ENCODE data around the gene LENG1. TPM values are rescaled to one million over a fixed set of nuclear protein-coding genes. Genes with fewer than 3 reads are reported as not detected.

Gene LENG1
- total RNA-seq, 2 donors from 2014 or later, result 3.6 to 4.0 TPM

- H3K9ac ChIP-seq (ENCODE audit: extremely low read depth, low read length, poor library complexity, severe bottlenecking), result peak overlapping the region; percentile 82
- Mint-ChIP-seq H3K27ac (peak overlapping the region; percentile 98), H3K4me1 (peaks cover 7% of the 10 kb centered on the region), H3K4me3 (peak overlapping the region; percentile 91), H3K27me3 (ENCODE audit: insufficient read depth) (peaks cover 22% of the 10 kb centered on the region), H3K9me3 (peaks cover 3% of the 10 kb centered on the region), H3K36me3 (ENCODE audit: low read depth) (peaks cover 20% of the 10 kb centered on the region)
- DNase-seq, result no peak
- H3K4me3 ChIP-seq (ENCODE audit: low read length), result peak overlapping the region; percentile 88
- H3K27me3 ChIP-seq (ENCODE audit: control insufficient read depth, insufficient read depth, low read length, poor library complexity, severe bottlenecking), result no peaks in the 10 kb centered on the region
- 4% methylated on average over 14 to 28 of the region's 28 CpGs for WGBS, 2 experiments (ENCODE audit: insufficient coverage in 1 of 2, insufficient read length in 1 of 2)
- TF ChIP-seq, protein P1, sequence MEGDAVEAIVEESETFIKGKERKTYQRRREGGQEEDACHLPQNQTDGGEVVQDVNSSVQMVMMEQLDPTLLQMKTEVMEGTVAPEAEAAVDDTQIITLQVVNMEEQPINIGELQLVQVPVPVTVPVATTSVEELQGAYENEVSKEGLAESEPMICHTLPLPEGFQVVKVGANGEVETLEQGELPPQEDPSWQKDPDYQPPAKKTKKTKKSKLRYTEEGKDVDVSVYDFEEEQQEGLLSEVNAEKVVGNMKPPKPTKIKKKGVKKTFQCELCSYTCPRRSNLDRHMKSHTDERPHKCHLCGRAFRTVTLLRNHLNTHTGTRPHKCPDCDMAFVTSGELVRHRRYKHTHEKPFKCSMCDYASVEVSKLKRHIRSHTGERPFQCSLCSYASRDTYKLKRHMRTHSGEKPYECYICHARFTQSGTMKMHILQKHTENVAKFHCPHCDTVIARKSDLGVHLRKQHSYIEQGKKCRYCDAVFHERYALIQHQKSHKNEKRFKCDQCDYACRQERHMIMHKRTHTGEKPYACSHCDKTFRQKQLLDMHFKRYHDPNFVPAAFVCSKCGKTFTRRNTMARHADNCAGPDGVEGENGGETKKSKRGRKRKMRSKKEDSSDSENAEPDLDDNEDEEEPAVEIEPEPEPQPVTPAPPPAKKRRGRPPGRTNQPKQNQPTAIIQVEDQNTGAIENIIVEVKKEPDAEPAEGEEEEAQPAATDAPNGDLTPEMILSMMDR (conservative IDR thresholded peaks at IDR 0.05), result no peak
- H3K27ac ChIP-seq (ENCODE audit: low read depth, low read length), result peak overlapping the region; percentile 36
- no peaks in the 10 kb centered on the region for H3K4me1 ChIP-seq (ENCODE audit: control insufficient read depth, insufficient read depth, low read length)
- no peaks in the 10 kb centered on the region for H3K9me3 ChIP-seq (ENCODE audit: control insufficient read depth, low read length)
- H3K36me3 ChIP-seq (ENCODE audit: control insufficient read depth, insufficient read depth, low read length), result peaks cover 17% of the 10 kb centered on the region
Measured at GRCh38 chr19:54160182-54160811, 776 bp upstream of the LENG1 start.

DNA sequence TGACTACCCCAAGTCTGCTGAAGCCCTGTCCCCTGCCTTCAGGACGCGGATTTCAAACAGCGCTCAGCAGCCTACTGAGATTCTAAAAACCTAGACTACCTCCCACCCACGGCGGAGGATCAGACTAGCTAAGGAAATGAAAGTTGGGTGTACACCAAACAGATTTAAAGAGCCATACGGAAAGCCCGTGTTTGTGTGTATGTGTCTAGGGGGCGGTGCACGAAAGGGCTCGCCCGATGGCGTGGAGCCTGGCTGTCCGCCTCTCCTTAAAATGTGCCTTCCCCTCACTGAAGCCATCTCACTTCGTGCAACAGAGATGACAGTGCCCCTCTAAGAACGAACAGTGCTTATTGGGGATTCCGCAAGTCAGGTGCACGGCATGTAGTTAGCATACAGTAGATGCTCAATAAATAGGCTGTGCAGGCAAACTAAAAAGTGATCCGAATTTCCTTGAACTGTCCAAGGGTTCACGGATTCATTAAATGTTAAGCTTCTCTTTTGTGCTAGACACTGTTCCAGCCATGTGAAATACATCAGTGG, 639 bp downstream of the LENG1 start:
- peaks cover 7% of the 10 kb centered on the region for H3K4me1 Mint-ChIP-seq
- H3K9me3 Mint-ChIP-seq, result no peaks in the 10 kb centered on the region
- Histone ChIP-seq H3K9ac (ENCODE audit: extremely low read depth, low read length, poor library complexity, severe bottlenecking) (peak overlapping the region; percentile 75), H3K4me1 (ENCODE audit: control insufficient read depth, insufficient read depth, low read length) (no peaks in the 10 kb centered on the region), H3K27me3 (ENCODE audit: control insufficient read depth, insufficient read depth, low read length, poor library complexity, severe bottlenecking) (no peaks in the 10 kb centered on the region), H3K27ac (ENCODE audit: low read depth, low read length) (peak overlapping the region; percentile 89), H3K9me3 (ENCODE audit: control insufficient read depth, low read length) (no peaks in the 10 kb centered on the region), H3K4me3 (ENCODE audit: low read length) (peak overlapping the region; percentile 99), H3K36me3 (ENCODE audit: control insufficient read depth, insufficient read depth, low read length) (peaks cover 31% of the 10 kb centered on the region)
- H3K36me3 Mint-ChIP-seq (ENCODE audit: low read depth), result peaks cover 32% of the 10 kb centered on the region
- DNase-seq, result no peak
- TF ChIP-seq, protein P1 (conservative IDR thresholded peaks at IDR 0.05), result no peak
- H3K27ac Mint-ChIP-seq, result peak overlapping the region; percentile 98
- WGBS, 2 experiments (ENCODE audit: insufficient coverage in 1 of 2, insufficient read length in 1 of 2), result 32 to 46% methylated on average over 7 to 19 of the region's 19 CpGs
- peak overlapping the region; percentile 91 for H3K4me3 Mint-ChIP-seq
- H3K27me3 Mint-ChIP-seq (ENCODE audit: insufficient read depth), result peaks cover 14% of the 10 kb centered on the region

DNA sequence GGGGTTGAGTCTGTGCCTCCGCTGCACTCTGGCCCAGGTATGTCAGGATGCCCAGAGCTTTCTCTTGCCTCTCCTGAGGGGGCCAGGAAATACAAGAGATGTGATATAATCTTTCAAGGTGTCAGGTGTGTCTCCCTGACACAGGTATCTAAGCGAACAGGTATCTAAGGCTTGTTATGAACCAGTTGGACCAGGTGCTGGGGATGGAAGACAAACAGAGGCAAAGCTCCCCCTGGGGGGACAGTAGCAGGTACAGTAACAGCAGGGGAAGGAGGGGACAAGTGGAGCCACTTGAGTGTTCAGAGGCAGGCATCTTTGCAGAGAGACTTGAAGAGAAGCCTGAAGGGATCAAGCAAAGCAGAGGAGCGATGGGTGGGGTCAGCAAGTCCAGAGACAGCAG, 2.6 kb downstream of the LENG1 start:
- DNase-seq, result no peak
- no peaks in the 10 kb centered on the region for H3K4me1 ChIP-seq (ENCODE audit: control insufficient read depth, insufficient read depth, low read length)
- Mint-ChIP-seq H3K4me3 (no peak overlapping the region), H3K27ac (peak overlapping the region; percentile 24), H3K36me3 (ENCODE audit: low read depth) (peaks cover 42% of the 10 kb centered on the region), H3K9me3 (no peaks in the 10 kb centered on the region), H3K27me3 (ENCODE audit: insufficient read depth) (no peaks in the 10 kb centered on the region), H3K4me1 (peaks cover 7% of the 10 kb centered on the region)
- H3K27me3 ChIP-seq (ENCODE audit: control insufficient read depth, insufficient read depth, low read length, poor library complexity, severe bottlenecking), result no peaks in the 10 kb centered on the region
- peaks cover 49% of the 10 kb centered on the region for H3K36me3 ChIP-seq (ENCODE audit: control insufficient read depth, insufficient read depth, low read length)
- no peak overlapping the region for H3K4me3 ChIP-seq (ENCODE audit: low read length)
- H3K9ac ChIP-seq (ENCODE audit: extremely low read depth, low read length, poor library complexity, severe bottlenecking), result no peak overlapping the region
- TF ChIP-seq, protein P1 (conservative IDR thresholded peaks at IDR 0.05), result no peak
- 95 to 96% methylated on average over 2 to 3 of the region's 3 CpGs for WGBS, 2 experiments (ENCODE audit: insufficient coverage in 1 of 2, insufficient read length in 1 of 2)
- H3K9me3 ChIP-seq (ENCODE audit: control insufficient read depth, low read length), result no peaks in the 10 kb centered on the region
- no peak overlapping the region for H3K27ac ChIP-seq (ENCODE audit: low read depth, low read length)

All from endodermal cell (in vitro differentiated cells).